ENCODE data around the gene KRT5.
"Not testable (repeated sequence)": the region's sequence is repeated elsewhere in the genome, so short reads cannot be mapped to it uniquely, and the experiment has no call there.

KRT5 gene

DNA sequence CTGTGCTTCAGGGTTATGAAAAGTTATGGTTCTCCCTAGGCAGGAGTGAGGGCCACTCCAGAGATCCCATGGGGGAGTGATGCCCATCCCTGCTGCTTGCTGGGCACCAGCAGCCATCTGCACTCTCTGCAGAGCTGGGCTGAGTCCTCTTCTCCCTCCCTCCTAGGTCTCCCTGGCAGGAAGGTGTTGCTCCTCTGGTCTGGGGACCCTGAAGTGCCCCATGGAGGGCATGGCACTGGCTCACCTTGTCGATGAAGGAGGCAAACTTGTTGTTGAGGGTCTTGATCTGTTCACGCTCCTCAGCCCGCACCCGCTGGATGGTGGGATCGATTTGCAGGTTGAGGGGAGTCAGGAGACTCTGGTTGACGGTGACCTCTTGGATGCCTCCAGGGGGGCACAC, 27.8 kb downstream of the KRT5 start:
- not testable (repeated sequence) for DNase-seq

DNA sequence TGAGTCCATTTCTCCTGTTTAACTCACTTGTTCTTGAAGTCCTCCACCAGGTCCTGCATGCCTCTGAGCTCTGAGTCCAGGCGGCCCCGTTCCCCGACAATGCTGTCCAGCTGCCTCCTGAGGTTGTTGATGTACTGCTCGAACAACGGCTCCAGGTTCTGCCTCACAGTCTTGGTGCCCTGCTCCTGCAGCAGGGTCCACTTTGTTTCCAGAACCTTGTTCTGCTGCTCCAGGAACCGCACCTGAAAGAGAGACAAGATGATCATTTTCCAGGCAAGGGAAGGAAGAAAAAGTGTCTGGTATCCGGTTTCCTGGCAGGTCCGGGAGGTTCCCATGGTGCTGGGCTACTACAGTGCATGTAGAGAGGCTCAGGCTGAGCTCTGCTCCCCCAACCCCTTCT, 28.7 kb downstream of the KRT5 start:
- not testable (repeated sequence) for DNase-seq

DNA sequence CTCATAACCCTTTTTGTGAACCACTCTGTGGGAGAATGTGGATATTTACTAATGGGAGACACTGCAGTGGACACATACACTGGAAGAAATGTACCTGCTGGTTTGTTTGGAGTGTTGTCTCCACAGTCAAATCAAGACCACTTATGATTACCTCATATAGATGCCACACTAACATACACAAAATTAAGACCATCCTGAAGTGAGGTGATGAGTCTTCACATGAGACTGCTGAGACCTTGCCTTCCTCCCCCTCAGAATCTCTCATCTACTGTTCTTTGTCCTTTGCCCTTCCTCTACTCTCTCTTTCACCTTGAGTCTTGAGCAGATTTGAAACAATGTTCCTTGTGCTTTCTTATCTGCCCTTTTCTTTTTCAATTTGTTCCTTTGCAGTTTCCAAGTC, 31.5 kb downstream of the KRT5 start:
- DNase-seq, result no peak

DNA sequence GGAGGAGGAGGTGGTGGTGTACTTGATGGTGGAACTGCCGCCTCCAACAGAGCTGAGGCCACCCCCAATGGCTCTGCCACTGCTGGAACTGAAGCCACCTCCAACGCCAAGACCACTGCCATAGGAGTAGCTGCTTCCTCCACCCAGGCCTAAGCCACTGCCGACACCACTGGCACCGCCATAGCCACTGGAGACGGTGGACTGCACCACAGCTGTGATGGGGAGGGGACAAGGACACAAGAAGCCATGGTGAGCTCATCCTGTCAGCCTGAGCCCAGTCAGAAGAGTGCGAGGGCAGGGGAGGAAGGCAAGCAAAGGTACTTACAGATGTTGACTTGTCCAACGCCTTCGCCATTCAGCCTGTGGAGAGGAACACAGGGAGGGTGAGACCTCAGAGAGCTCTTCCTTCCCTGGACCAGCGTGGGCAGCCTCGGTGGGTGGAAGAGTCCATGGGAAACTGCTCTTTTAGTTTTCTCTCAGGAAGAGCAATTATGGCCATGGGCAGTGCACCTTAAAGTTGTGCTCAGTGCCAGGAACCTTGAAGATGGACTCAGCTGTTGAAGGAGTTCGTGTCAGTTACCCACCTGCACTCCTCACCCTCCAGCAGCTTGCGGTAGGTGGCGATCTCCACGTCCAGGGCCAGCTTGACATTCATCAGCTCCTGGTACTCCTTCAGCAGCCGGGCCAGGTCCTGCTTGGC, 32.3 kb downstream of the KRT5 start:
- DNase-seq, result not testable (repeated sequence)

DNA sequence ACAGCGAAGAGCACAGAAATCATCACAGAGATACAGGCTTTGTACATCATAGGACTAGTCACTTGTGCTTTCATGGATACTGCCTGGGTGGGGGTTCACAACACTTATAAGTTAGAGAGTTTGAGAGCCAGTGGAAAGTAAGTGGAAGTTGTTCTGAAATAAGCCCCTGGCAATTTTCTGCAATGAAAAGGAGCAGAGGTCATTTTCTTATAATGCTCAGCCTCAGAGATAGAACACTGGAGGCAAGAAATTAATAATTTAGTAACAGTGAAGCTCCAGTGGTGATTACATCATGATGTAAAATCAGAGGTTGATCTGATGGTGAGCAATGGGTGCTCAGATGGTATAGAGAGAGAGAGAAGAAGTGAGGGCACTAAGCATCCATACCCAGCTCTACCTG, 33.0 kb downstream of the KRT5 start:
- no peak for DNase-seq

DNA sequence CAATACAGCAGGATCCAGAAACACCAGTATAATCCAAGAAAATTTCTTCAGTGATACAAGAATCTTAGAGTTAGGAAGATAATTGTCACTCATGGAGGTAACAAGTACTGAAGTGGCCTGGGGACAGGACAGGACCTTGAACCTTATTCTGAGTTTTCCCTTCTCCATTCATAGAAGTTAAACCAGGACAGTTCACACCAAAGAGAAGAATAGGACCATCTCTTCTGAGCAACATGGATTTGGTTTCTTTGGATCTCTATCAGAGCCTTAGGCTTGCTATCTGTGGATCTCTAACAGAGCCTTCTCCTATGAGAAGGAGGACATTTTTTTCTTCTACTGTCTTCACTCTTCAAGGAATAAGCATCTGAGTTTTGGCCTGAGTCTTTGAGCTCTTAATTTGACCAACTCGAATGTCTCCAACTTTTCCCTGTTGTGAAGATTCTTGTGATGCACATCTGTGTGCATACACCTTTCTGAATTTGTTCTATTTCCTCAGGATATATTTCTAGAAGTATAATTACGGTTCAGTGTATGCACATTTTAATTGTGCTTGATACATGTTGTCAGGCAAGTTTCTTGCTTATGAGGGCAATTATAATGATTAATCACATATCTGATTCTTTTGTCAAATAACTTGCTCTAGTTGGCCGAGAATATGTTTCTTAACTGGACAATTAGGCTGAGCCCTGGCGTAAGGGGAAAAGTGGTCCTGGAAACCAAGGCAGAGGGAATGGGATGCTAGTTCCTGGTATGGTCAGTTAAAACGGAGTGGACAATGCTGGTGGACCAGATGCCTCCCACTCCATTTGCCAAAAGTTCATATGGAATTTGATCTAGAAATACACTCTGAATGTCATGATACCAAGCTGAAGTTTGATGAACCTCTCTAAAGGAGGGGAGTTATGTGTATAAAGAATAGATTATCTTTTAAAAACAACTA, 33.8 kb downstream of the KRT5 start:
- no peak for DNase-seq

DNA sequence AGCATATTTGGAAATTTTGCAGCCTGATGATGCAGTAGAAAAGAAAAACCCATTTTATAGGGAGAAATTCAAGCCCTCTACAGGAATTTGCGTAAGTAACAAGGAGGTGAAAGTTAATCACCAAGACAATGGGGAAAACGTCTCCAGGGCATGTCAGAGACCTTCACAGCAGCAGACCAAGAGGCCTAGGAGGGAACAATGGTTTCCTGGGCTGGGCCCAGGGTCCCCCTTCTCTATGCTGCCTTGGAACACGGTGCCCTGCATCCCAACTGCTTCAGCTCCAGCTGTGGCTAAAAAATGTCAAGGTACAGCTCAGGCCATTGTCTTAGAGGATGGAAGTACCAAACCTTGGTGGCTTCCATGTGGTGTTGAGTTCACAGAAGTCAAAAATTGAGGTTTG, 40.1 kb downstream of the KRT5 start:
- no peak for DNase-seq

DNA sequence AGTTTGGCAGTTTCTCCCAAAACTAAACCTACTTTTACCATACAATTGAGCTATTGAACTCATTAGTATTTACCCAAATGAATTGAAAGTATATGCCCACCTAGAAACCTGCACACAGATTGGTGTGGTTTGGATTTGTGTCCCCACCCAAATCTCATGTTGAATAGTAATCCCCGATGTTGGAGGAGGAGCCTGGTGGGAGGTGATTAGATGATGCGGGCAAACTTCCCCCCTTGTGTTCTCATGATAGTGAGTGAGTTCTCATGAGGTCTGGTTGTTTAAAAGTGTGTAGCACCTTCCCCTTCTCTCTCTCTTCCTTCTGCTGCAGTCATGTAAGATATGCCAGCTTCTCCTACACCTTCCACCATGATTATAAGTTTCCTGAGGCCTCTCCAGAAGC, 42.5 kb downstream of the KRT5 start:
- no peak for DNase-seq

DNA sequence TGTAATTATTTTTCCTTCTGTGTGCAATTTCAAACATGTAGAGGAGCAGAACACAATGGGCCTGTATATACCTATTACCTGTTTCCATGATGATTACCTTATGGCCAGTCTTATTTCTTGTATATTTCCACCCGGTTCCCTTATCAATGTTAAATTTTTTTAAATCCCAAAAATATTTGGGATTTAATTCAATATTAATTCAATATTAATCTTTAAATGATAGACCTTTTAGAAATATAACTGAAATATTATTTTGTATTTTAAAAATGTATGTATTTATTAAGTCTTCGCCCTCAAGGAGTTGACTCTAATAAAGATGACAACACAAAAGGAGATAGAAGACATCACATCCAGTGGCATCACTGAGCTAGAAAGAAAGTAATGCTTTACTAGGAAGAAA, 46.0 kb downstream of the KRT5 start:
- no peak for DNase-seq

DNA sequence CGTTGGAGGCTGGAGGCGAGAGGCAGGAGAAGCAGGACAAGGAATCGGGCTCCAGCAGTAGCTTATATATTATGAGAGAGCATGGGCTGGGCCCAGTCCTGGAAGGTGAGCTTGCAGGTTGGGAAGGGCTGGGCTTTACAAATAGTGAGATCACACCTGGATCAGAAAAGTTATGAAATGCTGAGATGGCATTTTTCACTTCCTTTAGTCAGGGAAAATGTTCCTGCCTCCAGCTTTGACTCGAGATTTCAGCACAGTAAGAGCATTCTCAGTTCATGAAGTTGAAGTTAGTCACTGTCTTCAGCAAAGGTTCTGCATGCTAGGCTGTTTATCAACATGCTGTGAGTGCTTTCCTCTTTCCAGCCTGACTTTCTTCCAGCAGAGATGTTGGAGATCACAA, 46.4 kb downstream of the KRT5 start, which contains the start of gene KRT6C:
Gene KRT6C, minus strand, starts transcription at position 38 of the 400 bp plus-strand sequence. CDS start 68 bp downstream, outside the sequence.
- no peak for DNase-seq

DNA sequence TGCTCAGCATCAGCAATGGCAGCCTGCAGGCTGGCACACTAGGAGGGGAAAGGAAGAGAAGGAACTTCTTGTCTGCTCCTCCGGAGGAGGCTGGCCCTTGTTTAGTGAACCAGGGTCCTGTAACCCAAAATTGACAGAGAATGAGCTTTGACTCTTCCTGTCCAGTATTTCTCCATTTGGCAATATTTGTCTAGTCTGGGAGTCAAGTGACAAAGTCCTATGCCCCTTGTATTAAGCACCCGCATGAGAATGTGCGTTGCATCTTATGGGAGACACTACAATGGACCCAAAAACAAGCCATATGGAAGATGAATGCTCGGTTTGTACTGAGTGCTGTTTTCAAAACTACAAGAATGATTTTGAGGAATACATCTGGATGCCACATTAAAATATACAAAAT, 50.3 kb downstream of the KRT5 start:
- no peak for DNase-seq

DNA sequence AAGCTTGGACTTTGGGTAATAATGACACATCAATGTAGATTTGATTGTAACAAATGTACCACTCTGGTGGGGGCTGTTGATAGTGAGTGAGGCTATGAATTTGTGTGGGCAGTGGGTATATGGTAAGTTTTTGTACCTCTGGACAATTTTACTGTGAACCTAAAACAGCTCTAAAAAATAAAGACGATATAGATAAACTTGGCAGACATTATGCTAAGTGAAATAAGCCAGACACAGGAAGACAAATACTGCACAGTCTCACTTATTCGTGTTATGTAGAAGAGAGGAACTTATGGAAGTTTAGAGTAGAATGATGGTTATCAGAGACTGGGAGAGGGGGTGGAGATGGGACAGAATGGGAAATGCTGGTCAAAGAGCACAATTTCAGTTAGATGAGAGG, 55.3 kb downstream of the KRT5 start:
- no peak for DNase-seq

All from NCI-H2171 (cell line).